Stomach (tissue), 9 donors: ENCODE measurements around the gene SMIM24. TPM values are rescaled to one million over a fixed set of nuclear protein-coding genes. Genes with fewer than 3 reads are reported as not detected.

Experiments used
- DNase-seq, 2 donors: peaks; one replicate each; pipeline versions ENCODE4 v3.0.0 to v3.0.0-alpha.2; 2013 to 2019
- H3K27ac ChIP-seq, 5 donors: fragments of 200-600 bp in 4 of 5; sonication (generic) in 4 of 5; one replicate each; pipeline ENCODE4 v1.5.1; 2013 to 2019; ENCODE audit warnings: mild to moderate bottlenecking in 1 of 5, moderate library complexity in 1 of 5
- H3K27me3 ChIP-seq, 3 donors: fragments of 200-600 bp; sonication (generic); one replicate each; pipeline ENCODE4 v1.5.1; 2017 to 2019; ENCODE audit warnings: mixed run types in 1 of 3
- H3K36me3 ChIP-seq, 4 donors: fragments of 200-600 bp; sonication (generic); 1 replicate in 3 of 4; 2 replicates in 1 of 4; pipeline ENCODE4 v1.5.1; 2016 to 2019
- H3K4me1 ChIP-seq, 4 donors: fragments of 200-600 bp; sonication (generic); one replicate each; pipeline ENCODE4 v1.5.1; 2016 to 2019
- H3K4me3 ChIP-seq, 4 donors: fragments of 200-600 bp; sonication (generic) in 3 of 4; one replicate each; pipeline ENCODE4 v1.5.1; 2016 to 2019; ENCODE audit warnings: mild to moderate bottlenecking in 1 of 4
- H3K9me3 ChIP-seq, 4 donors: fragments of 200-600 bp; sonication (generic); one replicate each; pipeline ENCODE4 v1.5.1; 2016 to 2019
- EP300 ChIP-seq: sonication (generic); formaldehyde crosslinking; IDR thresholded peaks from one replicate; pipeline ENCODE4 v1.6.1; 2017; ENCODE audit warnings: antibody characterized with exemption
- POLR2A ChIP-seq, 4 donors: fragments of 450-650 bp; IDR thresholded peaks; one replicate each; pipeline ENCODE4 v1.6.1; 2016; ENCODE audit warnings: antibody characterized with exemption in 4 of 4, control low read depth in 2 of 4, mild to moderate bottlenecking in 1 of 4, moderate library complexity in 1 of 4
- POLR2AphosphoS5 ChIP-seq, 3 donors: sonication (generic); formaldehyde crosslinking; IDR thresholded peaks; one replicate each; pipeline ENCODE4 v1.6.1; 2016; ENCODE audit warnings: antibody characterized with exemption in 3 of 3
- WGBS, 5 donors: extraction: QIAGEN DNeasy Blood & Tissue Kit in 3 of 5; methylation state at CpG; one replicate each; pipeline versions ENCODE4 v1.1.5 to v1.1.7; 2013 to 2018; 5-methylcytosine and 5-hydroxymethylcytosine counted together
- intact Hi-C: fragments of 100-400 bp; cut with DNase I; formaldehyde crosslinking; loops from one replicate; pipeline ENCODE4 v1.15.1; 2023; ENCODE audit warnings: low total_unique reads
- polyA plus RNA-seq, 3 donors: library from polyadenylated mRNA; stranded (reverse); fragments of 200-250 nt; gene quantifications; one replicate each; pipeline ENCODE4 v1.2.3, GENCODE V29; 2013
- total RNA-seq, 5 donors: library from RNA; depleted of rRNA; stranded (reverse); fragments of >200 nt; gene quantifications; one replicate each; pipeline versions ENCODE4 v1.1.0 to v1.2.3, GENCODE V29; 2014 to 2016
- TF ChIP-seq, protein P1 (sequence below), 7 experiments: fragments of 450-650 bp in 4 of 7; fragments of 200-600 bp in 3 of 7; sonication (generic) in 3 of 7; IDR thresholded peaks; one replicate each; pipeline ENCODE4 v1.5.1; 2016 to 2019; ENCODE audit warnings: antibody characterized with exemption in 7 of 7, control low read depth in 2 of 7, mild to moderate bottlenecking in 1 of 7
- donor health status: healthy with polysubstance abuse.
- donor health status: Bipolar disorder and iron deficiency.
- donor health status: healthy.

The SMIM24 gene
- total and polyA plus RNA-seq, 8 donors, result 1.4 to 178 (median 68.7) TPM; not detected in 1

DNA sequence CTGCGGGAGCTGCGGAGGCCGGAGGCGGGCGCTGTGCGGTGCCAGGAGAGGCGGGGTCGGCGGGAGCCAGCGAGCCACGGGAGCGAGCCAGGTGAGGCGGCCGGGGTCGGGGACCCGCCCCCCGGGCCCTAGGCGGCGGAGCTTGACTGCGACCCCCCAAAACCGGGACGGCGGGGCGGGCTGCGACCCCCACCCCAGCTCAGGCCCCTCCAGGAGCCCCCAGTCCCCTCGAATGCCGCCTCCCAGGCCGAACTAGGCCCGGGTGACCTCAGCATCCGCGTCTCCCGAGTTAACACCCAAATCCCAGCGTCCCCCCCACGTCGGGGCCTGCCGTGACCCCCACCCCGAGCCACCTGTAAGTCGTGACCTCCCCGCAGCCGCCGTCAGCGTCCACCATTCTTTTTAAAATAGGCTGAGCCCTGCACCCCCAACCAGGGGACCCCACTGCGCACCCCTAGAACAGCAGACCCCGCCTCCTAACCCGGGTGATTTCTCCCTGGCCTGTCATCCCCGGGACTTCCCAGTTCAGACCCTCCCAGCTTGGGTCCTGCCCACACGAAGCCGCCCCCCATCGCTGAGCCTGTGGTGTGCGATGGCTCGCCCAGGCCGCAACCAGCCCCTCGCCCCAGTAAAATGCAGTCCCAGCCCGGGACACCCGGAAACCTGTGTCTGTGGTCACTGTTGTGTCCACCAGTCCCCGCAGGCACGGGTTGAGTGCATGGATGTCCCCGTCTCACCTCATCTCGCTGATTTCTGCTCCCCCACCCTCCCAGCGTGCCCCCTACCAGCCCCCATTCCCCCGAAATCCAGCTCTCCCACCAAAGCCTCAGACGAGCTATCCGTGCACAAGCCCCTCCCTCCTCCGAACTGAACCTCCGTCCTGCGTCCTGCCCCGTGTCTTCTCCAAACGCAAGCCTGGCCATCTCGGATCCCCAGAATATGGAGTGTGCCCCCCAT, 26.3 kb upstream of the SMIM24 start:
- H3K36me3 ChIP-seq, result peaks cover 8 to 30% (median 26%) of the 10 kb centered on the region in 4 donors
- TF ChIP-seq, protein P1, sequence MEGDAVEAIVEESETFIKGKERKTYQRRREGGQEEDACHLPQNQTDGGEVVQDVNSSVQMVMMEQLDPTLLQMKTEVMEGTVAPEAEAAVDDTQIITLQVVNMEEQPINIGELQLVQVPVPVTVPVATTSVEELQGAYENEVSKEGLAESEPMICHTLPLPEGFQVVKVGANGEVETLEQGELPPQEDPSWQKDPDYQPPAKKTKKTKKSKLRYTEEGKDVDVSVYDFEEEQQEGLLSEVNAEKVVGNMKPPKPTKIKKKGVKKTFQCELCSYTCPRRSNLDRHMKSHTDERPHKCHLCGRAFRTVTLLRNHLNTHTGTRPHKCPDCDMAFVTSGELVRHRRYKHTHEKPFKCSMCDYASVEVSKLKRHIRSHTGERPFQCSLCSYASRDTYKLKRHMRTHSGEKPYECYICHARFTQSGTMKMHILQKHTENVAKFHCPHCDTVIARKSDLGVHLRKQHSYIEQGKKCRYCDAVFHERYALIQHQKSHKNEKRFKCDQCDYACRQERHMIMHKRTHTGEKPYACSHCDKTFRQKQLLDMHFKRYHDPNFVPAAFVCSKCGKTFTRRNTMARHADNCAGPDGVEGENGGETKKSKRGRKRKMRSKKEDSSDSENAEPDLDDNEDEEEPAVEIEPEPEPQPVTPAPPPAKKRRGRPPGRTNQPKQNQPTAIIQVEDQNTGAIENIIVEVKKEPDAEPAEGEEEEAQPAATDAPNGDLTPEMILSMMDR (IDR thresholded peaks at IDR 0.05), result no peak
- TF ChIP-seq POLR2A (IDR thresholded peaks at IDR 0.05), result no peak
- TF ChIP-seq EP300, result no peak
- no peak for TF ChIP-seq POLR2AphosphoS5 (IDR thresholded peaks at IDR 0.05)
- peak; percentile 30 to 70 for DNase-seq
- H3K4me3 ChIP-seq, result peak overlapping the region; percentile 88 to 100 (median 98)
- 0 to 1% (median 0%) methylated on average over 29 to 68 of the region's 69 CpGs for WGBS, 5 donors
- peaks cover 22 to 57% (median 52%) of the 10 kb centered on the region in 4 donors for H3K4me1 ChIP-seq
- no peaks in the 10 kb centered on the region for H3K27me3 ChIP-seq
- H3K27ac ChIP-seq, result peak overlapping the region; percentile 90 to 95 (median 92)
- no peaks in the 10 kb centered on the region for H3K9me3 ChIP-seq
- intact Hi-C loops, result no loop called here

DNA sequence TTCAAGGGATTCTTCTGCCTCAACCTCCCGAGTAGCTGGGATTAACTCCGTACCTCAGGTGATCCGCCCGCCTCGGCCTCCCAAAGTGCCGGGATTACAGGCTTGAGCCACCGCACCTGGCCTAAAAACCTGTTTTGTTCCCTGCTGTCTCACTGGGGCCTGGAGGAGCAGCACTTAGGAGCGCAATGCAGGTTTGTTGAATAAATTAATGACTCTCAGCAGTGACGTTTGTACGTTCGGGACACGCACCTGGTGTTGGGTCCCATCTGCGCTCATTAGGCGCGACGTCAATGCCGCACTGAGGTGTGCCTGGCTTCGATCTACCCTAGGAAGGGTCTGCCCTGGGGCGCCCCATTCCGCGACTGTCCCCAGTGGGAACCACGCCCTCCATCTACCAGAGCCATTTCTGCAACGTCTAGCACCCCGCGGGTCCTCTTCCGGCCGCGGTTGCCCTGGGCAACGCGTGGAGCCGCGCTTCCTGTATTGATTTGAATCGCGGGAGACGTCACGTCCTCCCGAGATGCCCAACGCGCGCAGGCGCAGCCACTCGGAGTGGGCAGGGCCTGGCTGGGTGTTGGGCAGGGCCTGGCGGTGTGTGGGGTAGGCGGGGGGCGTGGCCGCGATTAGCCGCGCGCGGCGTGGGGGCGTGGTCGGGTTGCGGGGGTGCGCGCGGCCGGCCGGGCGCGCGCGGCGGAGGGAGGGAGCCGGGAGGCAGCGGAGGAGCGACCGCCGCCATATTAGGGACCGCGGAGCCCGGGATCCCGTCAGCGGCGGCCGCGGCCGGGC, 25.5 kb upstream of the SMIM24 start, which contains the start of gene FZR1:
Gene FZR1 (plus strand): TSS at position 714 of the 786 bp plus-strand sequence. CDS start 16,679 bp downstream, outside the sequence.
- no peaks in the 10 kb centered on the region for H3K27me3 ChIP-seq
- TF ChIP-seq EP300, result no peak
- TF ChIP-seq, protein P1 (IDR thresholded peaks at IDR 0.05), result peak in 1 of 7 experiments; percentile 2
- peak; percentile 66 to 94 (median 70) for TF ChIP-seq POLR2AphosphoS5 (IDR thresholded peaks at IDR 0.05)
- peak in 1 of 4 donors; percentile 27 for TF ChIP-seq POLR2A (IDR thresholded peaks at IDR 0.05)
- intact Hi-C loops, result no loop called here

DNA sequence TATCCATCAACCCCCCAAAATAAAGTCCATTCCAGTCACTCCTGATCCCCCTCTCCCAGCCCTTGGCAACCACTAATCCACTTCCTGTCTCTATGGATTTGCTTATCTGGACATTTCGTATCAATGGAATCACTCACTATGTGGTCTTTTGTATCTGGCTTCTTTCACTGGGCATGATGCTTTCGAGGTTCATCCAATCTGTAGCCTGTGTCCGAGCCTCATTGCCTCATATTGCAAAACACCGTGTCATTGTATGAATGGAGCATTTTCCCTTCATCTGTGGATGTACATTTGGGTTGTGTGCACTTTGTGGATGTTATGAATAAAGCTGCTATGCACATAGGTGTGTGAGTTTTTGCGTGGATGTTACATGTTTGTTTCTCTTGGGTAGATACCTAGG, 24.4 kb upstream of the SMIM24 start:
- no peak for TF ChIP-seq EP300
- no peak for TF ChIP-seq POLR2AphosphoS5 (IDR thresholded peaks at IDR 0.05)
- TF ChIP-seq POLR2A (IDR thresholded peaks at IDR 0.05), result no peak
- TF ChIP-seq, protein P1 (IDR thresholded peaks at IDR 0.05), result no peak
- Histone ChIP-seq H3K27me3 (no peaks in the 10 kb centered on the region), H3K4me1 (peaks cover 22 to 46% (median 45%) of the 10 kb centered on the region in 4 donors), H3K4me3 (peak overlapping the region in 1 of 4 donors; percentile 98), H3K36me3 (peaks cover 4 to 12% (median 11%) of the 10 kb centered on the region in 4 donors), H3K27ac (no peak overlapping the region), H3K9me3 (no peaks in the 10 kb centered on the region)
- intact Hi-C loops, result no loop called here
- WGBS, 5 donors, result 78 to 82% (median 80%) methylated on average over 5 of the region's 5 CpGs
- DNase-seq, result no peak

More for the DNA sequence above, 25.5 kb upstream of the SMIM24 start, which contains the start of gene FZR1:
- Histone ChIP-seq H3K36me3 (peaks cover 8 to 22% (median 21%) of the 10 kb centered on the region in 4 donors), H3K27ac (peak within 1 kb of the TSS; percentile 90 to 95 (median 92)), H3K4me3 (peak within 1 kb of the TSS; percentile 88 to 100 (median 98)), H3K9me3 (no peaks in the 10 kb centered on the region), H3K4me1 (peaks cover 19 to 53% (median 48%) of the 10 kb centered on the region in 4 donors)
- 1 to 2% (median 1%) methylated on average over 38 to 79 of the region's 79 CpGs for WGBS, 5 donors
- peak; percentile 100 for DNase-seq
